Central memory CD8-positive, alpha-beta T cell (primary cell): ENCODE results near the gene MRPS25.

ENCODE experiments used
- ATAC-seq: fragments of 150-1000 bp; cut with Tn5 transposase; replicated peaks from 2 replicates; pipeline ENCODE4 v1.10.0; 2022; ENCODE audit warnings: mild to moderate bottlenecking, moderate FRiP score, moderate number of reproducible peaks; ENCODE audit not compliant: poor library complexity, severe bottlenecking; ENCODE audit errors: extremely low read depth
- DNase-seq, 2 donors: peaks; one replicate each; pipeline ENCODE4 v3.0.0; 2021; ENCODE audit warnings: low spot score in 2 of 2
- H3K27ac Mint-ChIP-seq: one replicate; pipeline ENCODE4 v1.8.0; 2022; ENCODE audit warnings: low read depth, mild to moderate bottlenecking, moderate library complexity, mixed read lengths
- H3K27me3 Mint-ChIP-seq: one replicate; pipeline ENCODE4 v1.8.0; 2022; ENCODE audit warnings: mixed read lengths
- H3K36me3 Mint-ChIP-seq: one replicate; pipeline ENCODE4 v1.8.0; 2022; ENCODE audit warnings: mild to moderate bottlenecking, moderate library complexity, mixed read lengths; ENCODE audit not compliant: insufficient read depth
- H3K4me1 Mint-ChIP-seq: one replicate; pipeline ENCODE4 v1.8.0; 2022; ENCODE audit warnings: mixed read lengths
- H3K4me3 Mint-ChIP-seq: one replicate; pipeline ENCODE4 v1.8.0; 2022; ENCODE audit warnings: mild to moderate bottlenecking, moderate library complexity, mixed read lengths
- H3K9me3 Mint-ChIP-seq: one replicate; pipeline ENCODE4 v1.8.0; 2022; ENCODE audit warnings: mixed read lengths

The MRPS25 gene

DNA sequence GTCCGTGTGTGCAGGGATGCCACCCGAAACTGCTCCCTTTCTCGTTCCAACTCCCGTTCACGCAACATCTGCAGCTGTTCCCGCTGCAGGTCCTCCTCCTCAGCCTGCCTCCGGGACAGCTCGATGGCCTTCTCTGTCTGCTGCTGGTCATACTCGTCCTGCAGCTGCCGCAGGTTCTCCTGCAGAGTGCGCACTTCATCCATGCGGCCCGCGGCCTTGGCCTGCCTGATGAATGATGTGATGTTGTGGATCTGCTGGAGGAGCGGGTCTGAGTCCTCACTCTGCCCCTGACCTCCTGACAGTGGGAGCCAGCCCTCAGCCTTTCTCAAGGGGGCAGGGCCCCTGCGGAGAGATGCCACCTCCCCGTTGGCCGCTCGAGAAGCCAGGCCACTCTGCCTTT lies 9.4 kb upstream of the MRPS25 start:
- H3K36me3 Mint-ChIP-seq, result peaks cover 50% of the 10 kb centered on the region
- H3K4me3 Mint-ChIP-seq, result no peak overlapping the region
- no peaks in the 10 kb centered on the region for H3K9me3 Mint-ChIP-seq
- no peak overlapping the region for H3K27ac Mint-ChIP-seq
- H3K4me1 Mint-ChIP-seq, result no peaks in the 10 kb centered on the region
- H3K27me3 Mint-ChIP-seq, result no peaks in the 10 kb centered on the region
- ATAC-seq, result no peak
- no peak for DNase-seq

- H3K36me3 Mint-ChIP-seq, result peaks cover 34% of the 10 kb centered on the region
Observed at GRCh38 chr3:15071699-15072098, 6.6 kb upstream of the MRPS25 start.

DNA sequence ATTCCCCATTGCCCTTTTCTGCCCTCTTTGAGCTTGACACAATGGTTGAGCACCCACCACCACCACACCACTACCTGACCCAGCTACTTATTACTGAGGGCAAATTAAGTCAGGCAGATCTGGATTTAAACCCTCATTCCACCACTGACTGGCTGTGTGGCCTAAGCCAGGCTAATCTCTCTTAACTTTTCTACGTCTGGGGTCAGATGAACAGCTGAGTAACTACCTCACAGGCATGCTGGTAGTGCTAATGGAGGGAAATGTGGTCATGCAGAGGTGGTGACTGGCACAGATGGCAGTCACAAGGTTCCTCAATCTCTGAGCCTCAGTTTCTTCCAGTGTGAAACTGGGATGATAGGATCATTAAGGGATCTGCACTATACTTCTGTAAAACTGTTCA lies 4.3 kb upstream of the MRPS25 start:
- DNase-seq (no peak), ATAC-seq (no peak)
- Mint-ChIP-seq H3K9me3 (no peaks in the 10 kb centered on the region), H3K4me1 (peaks cover 10% of the 10 kb centered on the region), H3K36me3 (peaks cover 21% of the 10 kb centered on the region), H3K4me3 (no peak overlapping the region), H3K27ac (peak overlapping the region; percentile 17), H3K27me3 (no peaks in the 10 kb centered on the region)

More at GRCh38 chr3:15071699-15072098, 6.6 kb upstream of the MRPS25 start:
- Mint-ChIP-seq H3K4me3 (no peak overlapping the region), H3K27me3 (no peaks in the 10 kb centered on the region), H3K27ac (no peak overlapping the region), H3K4me1 (no peaks in the 10 kb centered on the region), H3K9me3 (no peaks in the 10 kb centered on the region)
- no peak for DNase-seq
- no peak for ATAC-seq

GRCh38 chr3:15066467-15066866 lies 1.4 kb upstream of the MRPS25 start:
- Mint-ChIP-seq H3K4me3 (peak overlapping the region; percentile 94), H3K27me3 (no peaks in the 10 kb centered on the region), H3K36me3 (peaks cover 9% of the 10 kb centered on the region), H3K27ac (no peak overlapping the region), H3K9me3 (no peaks in the 10 kb centered on the region), H3K4me1 (peaks cover 22% of the 10 kb centered on the region)
- DNase-seq, result no peak
- no peak for ATAC-seq

DNA sequence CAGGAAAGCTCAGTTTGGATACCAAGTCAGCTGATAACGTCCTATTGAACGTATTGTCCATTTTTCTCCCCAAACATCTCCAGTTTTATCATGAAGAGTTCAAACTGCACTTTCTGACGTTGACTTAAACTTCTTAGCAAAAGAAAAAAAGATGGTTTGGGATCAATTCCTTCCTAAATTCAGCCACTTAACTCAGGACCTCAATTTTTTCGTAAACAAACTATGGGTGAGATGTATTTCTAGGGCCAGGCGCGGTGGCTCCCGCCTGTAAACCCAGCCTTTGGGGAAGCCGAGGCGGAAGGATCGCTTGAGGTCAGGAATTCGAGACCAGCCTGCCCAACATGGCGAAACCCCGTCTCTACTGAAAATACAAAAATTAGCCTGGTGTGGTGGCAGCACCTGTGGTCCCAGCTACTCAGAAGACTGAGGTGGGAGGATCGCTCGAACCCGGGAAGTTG lies 464 bp upstream of the MRPS25 start:
- no peak for DNase-seq
- peaks cover 27% of the 10 kb centered on the region for H3K4me1 Mint-ChIP-seq

GRCh38 chr3:15064299-15064834 lies 748 bp downstream of the MRPS25 start:
- DNase-seq, result no peak
- peaks cover 27% of the 10 kb centered on the region for H3K4me1 Mint-ChIP-seq
- peak overlapping the region; percentile 89 for H3K27ac Mint-ChIP-seq
- peaks cover 9% of the 10 kb centered on the region for H3K36me3 Mint-ChIP-seq
- H3K9me3 Mint-ChIP-seq, result no peaks in the 10 kb centered on the region
- H3K4me3 Mint-ChIP-seq, result peak overlapping the region; percentile 94
- peak; percentile 41 for ATAC-seq
- H3K27me3 Mint-ChIP-seq, result no peaks in the 10 kb centered on the region

More for the DNA sequence above, 464 bp upstream of the MRPS25 start:
- H3K9me3 Mint-ChIP-seq, result no peaks in the 10 kb centered on the region
- no peaks in the 10 kb centered on the region for H3K27me3 Mint-ChIP-seq
- H3K27ac Mint-ChIP-seq, result peak overlapping the region; percentile 89
- peaks cover 9% of the 10 kb centered on the region for H3K36me3 Mint-ChIP-seq
- peak overlapping the region; percentile 94 for H3K4me3 Mint-ChIP-seq
- no peak for ATAC-seq

GRCh38 chr3:15063656-15064286 lies 1.3 kb downstream of the MRPS25 start:
- no peak for ATAC-seq
- H3K27me3 Mint-ChIP-seq, result no peaks in the 10 kb centered on the region
- peaks cover 27% of the 10 kb centered on the region for H3K4me1 Mint-ChIP-seq
- H3K4me3 Mint-ChIP-seq, result peak overlapping the region; percentile 94
- H3K9me3 Mint-ChIP-seq, result no peaks in the 10 kb centered on the region
- no peak for DNase-seq
- H3K27ac Mint-ChIP-seq, result peak overlapping the region; percentile 89
- peaks cover 8% of the 10 kb centered on the region for H3K36me3 Mint-ChIP-seq

GRCh38 chr3:15063238-15063637 lies 1.9 kb downstream of the MRPS25 start:
- no peak overlapping the region for H3K27ac Mint-ChIP-seq
- H3K4me1 Mint-ChIP-seq, result peaks cover 27% of the 10 kb centered on the region
- H3K27me3 Mint-ChIP-seq, result no peaks in the 10 kb centered on the region
- peak overlapping the region; percentile 94 for H3K4me3 Mint-ChIP-seq
- DNase-seq (no peak), ATAC-seq (no peak)
- peaks cover 12% of the 10 kb centered on the region for H3K36me3 Mint-ChIP-seq
- no peaks in the 10 kb centered on the region for H3K9me3 Mint-ChIP-seq

- Mint-ChIP-seq H3K27me3 (no peaks in the 10 kb centered on the region), H3K4me1 (peaks cover 33% of the 10 kb centered on the region), H3K4me3 (no peak overlapping the region), H3K9me3 (no peaks in the 10 kb centered on the region), H3K27ac (no peak overlapping the region), H3K36me3 (peaks cover 10% of the 10 kb centered on the region)
- DNase-seq (no peak), ATAC-seq (no peak)
Observed at GRCh38 chr3:15060029-15060428, 5.1 kb downstream of the MRPS25 start.

DNA sequence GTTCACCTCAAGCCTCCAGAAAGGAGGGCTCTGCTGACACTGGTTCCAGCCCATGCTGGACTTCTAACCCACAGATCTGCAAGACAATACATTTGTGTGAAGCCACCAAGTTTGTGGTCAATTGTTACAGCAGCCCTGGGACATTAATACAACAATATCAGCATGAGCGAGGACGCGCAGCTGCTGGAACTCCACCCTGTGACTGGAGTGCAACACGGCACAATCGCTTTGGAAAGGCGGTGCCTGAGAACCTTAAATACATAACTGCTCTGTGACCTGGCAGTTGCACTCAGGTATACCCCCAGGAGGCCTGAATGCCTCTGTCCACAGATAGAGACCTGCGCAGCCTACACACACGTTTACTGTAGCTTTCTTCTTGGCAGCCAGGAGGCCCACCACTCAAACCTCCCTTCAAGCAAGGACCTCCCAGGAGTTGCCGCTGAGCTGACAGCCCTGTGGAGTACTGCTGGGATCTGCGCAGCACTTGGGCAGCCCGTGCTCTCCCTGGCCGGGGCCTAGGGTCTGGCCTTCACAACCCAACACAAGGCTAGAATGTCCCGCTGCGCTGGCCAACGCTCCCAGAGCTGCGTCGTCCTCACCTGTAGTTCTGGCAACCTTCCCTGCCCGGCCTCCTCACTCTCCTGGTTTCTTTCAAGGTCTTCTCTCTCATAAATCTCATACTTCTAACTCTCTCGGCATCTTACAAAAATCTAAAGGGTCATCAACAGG lies 8.3 kb downstream of the MRPS25 start:
- ATAC-seq (no peak), DNase-seq (no peak)
- Mint-ChIP-seq H3K4me3 (no peak overlapping the region), H3K36me3 (peaks cover 8% of the 10 kb centered on the region), H3K27ac (no peak overlapping the region), H3K27me3 (no peaks in the 10 kb centered on the region), H3K4me1 (peaks cover 28% of the 10 kb centered on the region), H3K9me3 (no peaks in the 10 kb centered on the region)

DNA sequence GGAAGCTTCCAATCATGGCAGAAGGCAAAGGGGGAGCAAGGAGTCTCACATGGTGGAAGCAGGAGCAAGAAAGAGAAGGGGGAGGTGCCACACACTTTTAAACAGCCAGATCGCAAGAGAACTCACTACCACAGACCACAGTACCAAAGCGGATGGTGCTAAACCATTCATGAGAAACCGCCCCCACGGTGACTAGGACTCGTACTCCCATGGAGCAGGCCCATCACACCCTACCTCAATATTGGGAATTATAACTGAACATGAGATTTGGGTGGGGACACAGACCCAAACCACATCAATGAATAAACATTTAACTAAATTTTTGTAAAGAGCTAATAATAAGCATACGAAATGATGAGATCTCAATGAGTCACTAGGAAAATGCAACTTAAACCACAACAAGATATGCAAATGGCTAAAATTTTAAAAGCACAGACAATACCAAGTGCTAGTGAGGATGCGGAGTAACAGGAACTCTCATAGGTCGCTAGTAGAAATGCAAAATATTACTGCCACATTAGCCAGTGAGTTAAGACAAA lies 10.0 kb downstream of the MRPS25 start:
- peak overlapping the region; percentile 37 for H3K4me3 Mint-ChIP-seq
- peaks cover 31% of the 10 kb centered on the region for H3K4me1 Mint-ChIP-seq
- peak overlapping the region; percentile 61 for H3K27ac Mint-ChIP-seq
- ATAC-seq (peak; percentile 91), DNase-seq (peak in 1 of 2 donors; percentile 46)
- peaks cover 9% of the 10 kb centered on the region for H3K36me3 Mint-ChIP-seq
- H3K27me3 Mint-ChIP-seq, result no peaks in the 10 kb centered on the region
- no peaks in the 10 kb centered on the region for H3K9me3 Mint-ChIP-seq

- no peak overlapping the region for H3K4me3 Mint-ChIP-seq
- H3K36me3 Mint-ChIP-seq, result peaks cover 11% of the 10 kb centered on the region
- no peak for DNase-seq
- H3K27ac Mint-ChIP-seq, result no peak overlapping the region
- no peak for ATAC-seq
- H3K9me3 Mint-ChIP-seq, result no peaks in the 10 kb centered on the region
- H3K4me1 Mint-ChIP-seq, result peaks cover 31% of the 10 kb centered on the region
- H3K27me3 Mint-ChIP-seq, result no peaks in the 10 kb centered on the region
Observed at GRCh38 chr3:15053541-15053940, 11.6 kb downstream of the MRPS25 start.
